GDM1 (cell line): ENCODE measurements around the gene CAMK4.
"Not testable (repeated sequence)": the region's sequence is repeated elsewhere in the genome, so short reads cannot be mapped to it uniquely, and the experiment has no call there.

ENCODE experiments used
- DNase-seq: peaks from one replicate; lab custom pipeline; 2025; lab: John Stamatoyannopoulos, UW

The CAMK4 gene

GRCh38 chr5:111310711-111311620, 86.8 kb downstream of the CAMK4 start:
- DNase-seq, result no peak

GRCh38 chr5:111311666-111312065, 87.5 kb downstream of the CAMK4 start:
- DNase-seq, result no peak

GRCh38 chr5:111313017-111313724, 89.0 kb downstream of the CAMK4 start:
- DNase-seq, result no peak

GRCh38 chr5:111320953-111321352, 96.8 kb downstream of the CAMK4 start:
- DNase-seq, result no peak

- DNase-seq, result no peak
Observed at GRCh38 chr5:111321376-111321775, 97.2 kb downstream of the CAMK4 start.

- no peak for DNase-seq
Observed at GRCh38 chr5:111326551-111326950, 102.4 kb downstream of the CAMK4 start.

GRCh38 chr5:111337133-111337532, 112.9 kb downstream of the CAMK4 start:
- DNase-seq, result no peak

- no peak for DNase-seq
Observed at GRCh38 chr5:111337688-111338087, 113.5 kb downstream of the CAMK4 start.

GRCh38 chr5:111345731-111346130, 121.5 kb downstream of the CAMK4 start:
- no peak for DNase-seq

GRCh38 chr5:111347021-111347420, 122.8 kb downstream of the CAMK4 start:
- DNase-seq, result no peak

GRCh38 chr5:111348661-111349329, 124.6 kb downstream of the CAMK4 start:
- no peak for DNase-seq

GRCh38 chr5:111349429-111349828, 125.2 kb downstream of the CAMK4 start:
- DNase-seq, result no peak

- DNase-seq, result no peak
Observed at GRCh38 chr5:111353035-111353434, 128.9 kb downstream of the CAMK4 start.

- not testable (repeated sequence) for DNase-seq
Observed at GRCh38 chr5:111358726-111359125, 134.5 kb downstream of the CAMK4 start.

- no peak for DNase-seq
Observed at GRCh38 chr5:111360173-111360572, 136.0 kb downstream of the CAMK4 start.

- no peak for DNase-seq
Observed at GRCh38 chr5:111364992-111365391, 140.8 kb downstream of the CAMK4 start.

GRCh38 chr5:111366388-111366787, 142.2 kb downstream of the CAMK4 start:
- no peak for DNase-seq

- no peak for DNase-seq
Observed at GRCh38 chr5:111367115-111367514, 142.9 kb downstream of the CAMK4 start.

- DNase-seq, result no peak
Observed at GRCh38 chr5:111372799-111373198, 148.6 kb downstream of the CAMK4 start.

- no peak for DNase-seq
Observed at GRCh38 chr5:111374380-111374779, 150.2 kb downstream of the CAMK4 start.

- DNase-seq, result no peak
Observed at GRCh38 chr5:111375645-111376044, 151.5 kb downstream of the CAMK4 start.

- DNase-seq, result no peak
Observed at GRCh38 chr5:111377306-111377705, 153.1 kb downstream of the CAMK4 start.

- DNase-seq, result no peak
Observed at GRCh38 chr5:111379391-111379816, 155.2 kb downstream of the CAMK4 start.
